Omental fat pad (tissue), 4 donors: ENCODE data around the gene PIK3R5. TPM values are rescaled to one million over a fixed set of nuclear protein-coding genes. Genes with fewer than 3 reads are reported as not detected.

Source experiments
- ATAC-seq: fragments of 150-250 bp; one replicate; pipeline ENCODE4 v1.9.1; 2016; ENCODE audit warnings: mild to moderate bottlenecking, moderate library complexity; ENCODE audit not compliant: low FRiP score
- DNase-seq: peaks from one replicate; pipeline ENCODE4 v3.0.0-alpha.2; 2019; ENCODE audit warnings: low spot score
- total RNA-seq, 4 donors: library from RNA; depleted of rRNA; stranded (reverse); fragments of >200 nt; gene quantifications; one replicate each; pipeline ENCODE4 v1.1.0, GENCODE V29; 2016
- TF ChIP-seq, protein P1 (sequence below), 3 donors: fragments of 450-650 bp; IDR thresholded peaks; one replicate each; pipeline ENCODE4 v1.5.1; 2016 to 2017; ENCODE audit warnings: antibody characterized with exemption in 3 of 3, mild to moderate bottlenecking in 3 of 3, moderate library complexity in 2 of 3

PIK3R5 gene
- total RNA-seq, 4 donors from 2014 or later: 18.9 to 60.2 (median 37.8) TPM

DNA sequence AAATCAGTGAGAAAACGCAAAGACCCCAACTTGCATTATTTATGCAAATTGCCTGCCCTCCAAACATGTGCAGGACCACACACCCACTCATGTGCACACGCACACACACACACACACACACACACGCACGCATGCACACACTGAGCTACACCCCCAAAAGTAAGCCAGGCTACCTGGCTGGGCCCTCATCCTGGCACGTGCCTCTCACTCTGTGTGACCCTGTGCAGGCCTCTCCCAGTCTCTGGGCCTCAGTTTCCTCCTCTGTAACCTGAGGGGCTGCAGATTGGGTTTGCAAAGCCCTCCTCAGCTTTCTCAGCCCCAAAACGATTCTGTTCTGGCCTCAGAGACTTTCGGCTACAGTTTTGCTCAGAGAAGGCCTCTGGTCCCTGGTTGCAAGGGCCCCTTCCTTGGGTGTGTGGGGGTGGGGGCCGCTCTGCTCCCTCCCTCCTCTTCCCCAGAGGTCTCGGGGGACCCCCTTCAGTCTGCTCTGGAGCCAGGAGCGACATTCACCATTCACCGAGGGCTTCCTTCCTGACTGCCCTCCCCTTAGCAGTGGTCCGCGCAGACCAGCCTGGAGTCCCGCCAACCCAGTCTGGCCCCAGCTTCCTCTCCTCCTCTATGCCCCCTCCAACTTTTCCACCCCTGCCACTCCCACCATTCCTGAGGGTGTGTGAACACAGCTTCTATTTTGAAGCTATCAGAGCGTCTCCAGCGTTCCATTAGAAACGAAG lies 92.6 kb downstream of the PIK3R5 start:
- TF ChIP-seq, protein P1, sequence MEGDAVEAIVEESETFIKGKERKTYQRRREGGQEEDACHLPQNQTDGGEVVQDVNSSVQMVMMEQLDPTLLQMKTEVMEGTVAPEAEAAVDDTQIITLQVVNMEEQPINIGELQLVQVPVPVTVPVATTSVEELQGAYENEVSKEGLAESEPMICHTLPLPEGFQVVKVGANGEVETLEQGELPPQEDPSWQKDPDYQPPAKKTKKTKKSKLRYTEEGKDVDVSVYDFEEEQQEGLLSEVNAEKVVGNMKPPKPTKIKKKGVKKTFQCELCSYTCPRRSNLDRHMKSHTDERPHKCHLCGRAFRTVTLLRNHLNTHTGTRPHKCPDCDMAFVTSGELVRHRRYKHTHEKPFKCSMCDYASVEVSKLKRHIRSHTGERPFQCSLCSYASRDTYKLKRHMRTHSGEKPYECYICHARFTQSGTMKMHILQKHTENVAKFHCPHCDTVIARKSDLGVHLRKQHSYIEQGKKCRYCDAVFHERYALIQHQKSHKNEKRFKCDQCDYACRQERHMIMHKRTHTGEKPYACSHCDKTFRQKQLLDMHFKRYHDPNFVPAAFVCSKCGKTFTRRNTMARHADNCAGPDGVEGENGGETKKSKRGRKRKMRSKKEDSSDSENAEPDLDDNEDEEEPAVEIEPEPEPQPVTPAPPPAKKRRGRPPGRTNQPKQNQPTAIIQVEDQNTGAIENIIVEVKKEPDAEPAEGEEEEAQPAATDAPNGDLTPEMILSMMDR (IDR thresholded peaks at IDR 0.05): no peak
- no peak for ATAC-seq
- DNase-seq: no peak

DNA sequence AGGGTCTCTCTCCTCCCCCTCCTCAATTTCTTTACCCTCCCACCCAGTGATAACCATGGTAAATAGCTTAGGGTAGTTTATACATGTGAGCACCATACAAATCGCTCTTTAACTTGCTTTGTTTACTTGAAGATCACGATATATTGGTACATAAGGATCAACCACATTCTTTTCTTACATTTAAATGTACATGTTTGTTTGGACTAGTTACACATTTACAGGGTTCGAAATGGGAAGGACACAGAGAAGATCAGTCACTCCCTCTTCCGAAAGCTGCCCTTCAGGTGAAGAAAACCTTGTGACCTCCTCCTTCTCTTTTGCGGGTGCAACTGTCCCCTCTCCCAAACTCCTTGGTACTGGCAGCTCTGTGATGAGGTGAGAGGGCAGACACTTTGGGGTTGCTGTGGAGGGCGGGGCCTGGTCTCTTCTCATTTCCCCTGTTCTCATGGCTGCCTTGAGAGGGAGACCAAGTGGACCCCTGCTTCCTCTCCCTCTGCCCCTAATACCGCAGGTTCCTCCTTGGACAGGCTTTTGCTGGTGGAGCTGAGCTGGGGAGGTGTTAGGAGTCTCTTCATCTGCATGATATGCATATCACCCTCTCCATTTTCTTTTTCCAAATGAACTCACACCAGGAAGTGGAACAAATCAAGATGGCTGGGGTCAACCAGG lies 93.3 kb downstream of the PIK3R5 start:
- DNase-seq (no peak), ATAC-seq (no peak)
- TF ChIP-seq, protein P1 (IDR thresholded peaks at IDR 0.05): no peak

DNA sequence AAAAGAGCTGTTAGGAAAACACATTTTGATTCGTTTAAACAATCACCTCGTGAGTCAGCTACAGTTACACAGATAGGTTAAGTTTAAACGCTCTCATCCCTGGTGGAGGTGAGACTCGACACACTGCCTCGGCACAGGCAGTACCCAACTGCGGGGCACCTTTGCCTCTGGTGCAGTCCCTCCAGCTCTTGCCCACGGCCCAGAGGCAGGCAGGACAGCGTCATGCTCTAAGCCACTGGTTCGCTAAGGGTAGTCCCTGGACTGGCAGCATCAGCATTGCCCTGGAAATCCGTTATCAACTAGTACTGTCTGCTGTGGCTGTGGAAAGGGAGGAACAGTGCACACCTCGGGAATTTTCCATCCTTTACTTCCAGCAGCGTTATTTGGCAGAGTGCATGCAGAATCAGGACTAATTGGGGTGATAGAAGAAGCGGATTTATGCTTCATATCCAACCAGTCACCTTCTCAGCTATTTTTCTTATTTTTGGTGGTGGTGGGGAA lies 94.4 kb downstream of the PIK3R5 start:
- TF ChIP-seq, protein P1 (IDR thresholded peaks at IDR 0.05): no peak
- DNase-seq (no peak), ATAC-seq (no peak)

DNA sequence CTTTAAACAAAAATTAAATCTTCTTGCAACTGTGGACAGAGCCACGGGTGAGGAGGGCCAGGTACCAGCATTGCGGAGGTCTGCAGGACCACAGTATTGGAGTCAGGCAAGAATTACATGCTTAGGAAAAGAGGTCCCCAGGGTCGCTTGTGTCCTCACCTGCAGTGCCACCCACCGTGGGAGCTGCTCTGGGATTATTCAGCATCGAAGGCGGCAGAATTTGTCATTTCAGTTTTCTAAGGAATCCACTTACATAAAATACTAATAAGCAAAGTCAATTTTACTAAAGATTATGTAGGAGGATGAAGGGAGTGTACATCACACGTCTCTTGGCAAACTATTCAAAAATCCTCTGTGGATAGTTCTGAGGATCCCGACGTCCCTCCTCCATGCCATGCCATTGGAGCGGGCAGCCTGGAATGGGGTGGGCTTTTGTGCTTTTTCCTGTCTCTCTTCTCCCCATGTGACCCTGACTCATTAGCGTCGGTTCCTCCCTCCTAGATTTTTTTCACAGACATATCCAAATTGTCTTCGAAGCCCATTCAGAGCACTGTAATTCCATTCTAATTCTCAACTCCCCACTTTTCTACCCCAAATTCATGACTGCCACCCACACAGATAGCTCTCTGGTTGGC lies 95.0 kb downstream of the PIK3R5 start:
- TF ChIP-seq, protein P1 (IDR thresholded peaks at IDR 0.05): no peak
- ATAC-seq (no peak), DNase-seq (no peak)

DNA sequence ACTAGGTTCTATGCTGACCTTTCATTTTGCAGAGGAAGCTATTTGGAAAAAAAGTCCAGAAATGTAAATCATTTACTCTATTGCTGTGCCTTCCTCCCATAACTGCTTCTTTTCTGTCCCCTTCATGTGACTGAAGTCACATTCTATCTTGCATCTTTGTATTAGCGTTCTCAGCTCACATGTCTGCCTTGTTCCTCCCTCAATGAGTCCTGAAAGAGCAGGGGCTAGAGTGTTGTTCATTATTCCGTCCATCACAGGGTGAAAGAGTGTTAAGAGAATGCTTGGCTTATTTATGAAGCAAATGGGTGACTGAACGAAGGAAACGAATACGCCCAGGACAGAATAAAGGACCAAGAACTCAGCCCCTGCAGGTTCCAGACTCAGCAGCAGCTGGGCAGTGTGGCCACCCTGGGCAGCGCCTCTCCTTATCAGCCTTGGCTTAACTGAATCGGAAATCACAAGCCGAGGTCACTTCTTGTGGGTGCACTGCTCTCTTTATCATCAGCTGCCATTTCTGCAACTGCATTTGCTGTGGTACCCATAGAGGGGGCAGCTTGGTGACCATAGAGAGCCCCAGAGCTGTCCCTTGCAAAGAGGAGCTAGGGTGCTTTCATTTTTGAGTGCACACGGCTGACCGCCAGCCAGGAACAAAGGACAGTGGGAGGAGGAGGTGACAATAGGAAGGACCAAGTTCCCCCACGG lies 96.2 kb downstream of the PIK3R5 start:
- TF ChIP-seq, protein P1 (IDR thresholded peaks at IDR 0.05): no peak
- DNase-seq: no peak
- ATAC-seq: no peak

DNA sequence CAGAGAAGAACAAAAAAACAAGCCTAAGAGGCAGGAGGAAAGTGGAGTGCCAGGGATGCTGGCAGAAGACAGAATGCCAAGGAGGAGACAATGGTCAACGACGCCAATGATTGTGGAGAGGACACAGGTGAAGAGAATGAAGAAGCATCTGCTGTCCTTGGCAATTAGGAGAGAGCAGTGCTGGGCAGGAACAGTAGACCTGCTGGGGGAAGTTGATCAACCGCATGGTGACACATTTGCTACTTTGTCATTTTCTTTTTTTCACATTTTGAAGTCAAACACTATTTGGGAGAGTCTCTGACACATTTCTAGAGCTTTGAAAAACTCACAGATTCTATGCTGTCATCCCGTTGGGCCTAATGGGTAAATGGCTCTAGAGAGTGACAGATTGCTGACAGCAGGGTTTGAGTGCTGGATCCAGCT lies 97.0 kb downstream of the PIK3R5 start:
- DNase-seq (no peak), ATAC-seq (no peak)
- TF ChIP-seq, protein P1 (IDR thresholded peaks at IDR 0.05): no peak
